NCI-H146 treated with DMSO at 0.1 percent for 48 hours (cell line): ENCODE results near the gene DDX3X.
A peak's percentile ranks its signal among the peaks of the same experiment; 100 is the strongest.
"Not testable (repeated sequence)": the region's sequence is repeated elsewhere in the genome, so short reads cannot be mapped to it uniquely, and the experiment has no call there.

Experiments used
- DNase-seq: peaks from one replicate; lab custom pipeline; 2025; ENCODE audit not compliant: unreplicated experiment; lab: John Stamatoyannopoulos, UW

DDX3X gene

GRCh38 chrX:41369152-41369551, 35.2 kb downstream of the DDX3X start:
- DNase-seq: no peak

DNA sequence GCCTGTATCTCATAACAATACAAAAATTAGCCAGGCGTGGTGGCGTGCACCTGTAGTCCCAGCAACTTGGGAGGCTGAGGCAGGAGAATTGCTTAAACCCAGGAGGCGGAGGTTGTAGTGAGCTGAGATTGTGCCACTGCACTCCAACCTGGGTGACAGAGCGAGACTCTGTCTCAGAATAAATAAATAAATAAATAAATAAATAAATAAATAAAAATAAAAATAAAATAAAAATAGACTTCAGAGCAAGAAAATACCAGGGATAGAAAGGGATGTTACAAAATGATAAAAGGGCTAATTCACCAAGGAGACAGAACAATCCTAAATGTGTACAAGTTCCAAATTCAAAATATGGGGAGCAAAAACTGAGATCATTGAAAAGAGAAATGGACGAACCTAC, 37.6 kb downstream of the DDX3X start:
- not testable (repeated sequence) for DNase-seq

GRCh38 chrX:41373989-41374606, 40.1 kb downstream of the DDX3X start:
- DNase-seq: no peak

GRCh38 chrX:41377624-41378023, 43.7 kb downstream of the DDX3X start:
- no peak for DNase-seq

DNA sequence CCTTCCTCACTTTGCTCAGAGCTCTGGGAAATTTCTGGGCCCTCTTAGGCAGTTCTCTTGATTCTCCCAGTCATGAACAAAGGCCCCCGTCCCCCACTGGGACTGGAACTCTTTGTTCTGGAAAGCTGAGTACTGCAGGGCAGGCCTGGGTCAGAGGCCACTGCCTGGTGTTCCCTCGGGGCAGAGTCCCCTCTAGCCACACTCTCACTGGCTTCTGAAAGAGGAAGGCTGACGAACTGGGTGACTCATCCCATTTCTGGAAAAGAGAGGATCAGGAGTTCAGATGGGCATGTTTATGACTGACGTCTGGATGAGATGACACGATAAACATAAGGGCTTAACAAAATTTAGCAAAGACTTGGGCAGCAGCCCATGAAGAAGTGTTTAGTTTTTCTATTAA, 47.7 kb downstream of the DDX3X start:
- DNase-seq: no peak

DNA sequence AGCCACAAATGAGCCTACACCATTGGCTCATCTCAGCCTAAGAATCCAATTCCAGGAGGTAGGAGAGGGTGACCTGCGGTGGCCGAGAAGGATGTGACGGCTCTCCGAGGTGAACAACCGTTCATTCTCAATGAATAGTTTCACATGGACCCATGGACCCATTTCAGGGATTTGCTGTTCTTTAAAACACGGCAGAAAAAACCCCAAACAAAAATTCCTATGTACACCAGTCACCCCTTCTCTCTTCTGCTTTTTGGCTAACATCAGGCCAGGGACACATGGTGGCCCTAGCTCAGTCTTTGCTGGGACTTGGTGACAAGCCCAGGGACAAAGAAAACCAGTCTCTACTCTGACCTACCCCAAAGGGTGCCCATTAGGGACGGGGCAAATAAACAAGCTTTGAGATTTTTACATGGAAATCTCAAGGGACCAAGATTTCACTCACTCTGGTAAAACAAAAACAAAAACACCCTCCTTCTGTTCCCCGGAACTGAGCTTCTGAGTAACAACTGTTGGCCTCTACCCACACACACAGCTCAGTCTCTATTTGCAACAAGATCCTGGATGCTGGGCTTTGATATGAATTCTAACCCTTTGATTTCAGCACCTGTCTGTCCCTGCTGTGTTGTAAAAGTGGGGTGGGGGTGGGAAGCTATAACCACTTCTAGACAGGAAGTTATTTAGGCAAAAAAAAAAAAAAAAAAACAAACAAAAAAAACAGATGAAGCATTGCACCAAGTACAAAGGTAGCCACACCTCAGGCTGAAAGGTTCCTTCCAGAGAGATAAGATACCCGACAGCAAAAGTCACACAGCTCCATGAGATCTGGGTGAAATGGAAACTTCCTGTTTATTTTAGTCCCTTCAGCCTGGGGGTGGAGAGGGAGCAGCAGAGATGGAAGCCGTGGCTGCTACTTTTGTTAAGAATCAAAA, 49.0 kb downstream of the DDX3X start:
- peak; percentile 54 for DNase-seq

DNA sequence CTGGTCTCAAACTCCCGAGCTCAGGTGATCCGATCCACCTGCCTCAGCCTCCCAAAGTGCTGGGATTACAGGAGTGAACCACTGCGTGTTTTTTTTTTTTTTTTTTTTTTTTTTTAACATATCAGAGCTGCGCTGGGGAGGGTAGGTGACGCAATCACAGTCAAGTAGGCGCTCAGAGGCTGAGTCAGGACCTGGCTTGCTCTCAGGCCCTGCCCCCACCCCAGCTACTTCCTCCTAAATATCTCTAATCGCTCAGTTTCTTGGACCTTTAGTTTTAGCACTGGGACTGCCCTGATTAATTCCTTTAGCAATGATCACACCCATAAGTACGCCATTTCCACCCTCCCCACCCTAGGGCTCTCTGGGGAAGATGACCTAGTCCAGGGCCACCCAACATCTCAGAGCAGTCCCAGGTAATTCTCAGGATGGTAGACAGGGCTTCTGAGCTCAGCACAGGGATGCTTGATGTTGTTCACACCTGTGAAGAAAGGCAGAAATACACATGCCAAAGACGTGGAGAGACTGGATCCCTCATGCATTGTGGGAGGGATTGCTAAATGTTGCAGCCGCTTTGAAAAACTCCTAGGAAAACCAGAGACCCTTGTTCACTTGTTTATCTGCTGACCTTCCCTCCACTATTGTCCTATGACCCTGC, 50.2 kb downstream of the DDX3X start:
- DNase-seq: no peak

- no peak for DNase-seq
These were observed 52.4 kb downstream of the DDX3X start for GRCh38 chrX:41386222-41386990.

- DNase-seq: no peak
These were observed 54.6 kb downstream of the DDX3X start for GRCh38 chrX:41388543-41388942.

- no peak for DNase-seq
These were observed 55.4 kb downstream of the DDX3X start for GRCh38 chrX:41389311-41389888.

DNA sequence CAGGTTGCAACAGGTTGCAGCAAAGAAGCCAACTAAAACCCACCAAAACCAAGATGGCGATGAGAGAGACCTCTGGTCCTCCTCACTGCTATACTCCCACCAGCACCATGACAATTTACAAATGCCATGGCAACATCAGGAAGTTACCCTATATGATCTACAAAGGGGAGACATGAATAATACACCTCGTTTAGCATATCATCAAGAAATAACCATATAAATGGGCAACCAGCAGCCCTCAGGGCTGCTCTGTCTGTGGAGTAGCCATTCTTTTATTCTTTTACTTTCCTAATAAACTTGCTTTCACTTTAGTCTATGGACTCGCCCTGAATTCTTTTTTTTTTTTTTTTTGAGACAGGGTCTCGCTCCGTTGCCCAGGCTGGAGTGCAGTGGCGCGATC, 56.6 kb downstream of the DDX3X start:
- DNase-seq: not testable (repeated sequence)

DNA sequence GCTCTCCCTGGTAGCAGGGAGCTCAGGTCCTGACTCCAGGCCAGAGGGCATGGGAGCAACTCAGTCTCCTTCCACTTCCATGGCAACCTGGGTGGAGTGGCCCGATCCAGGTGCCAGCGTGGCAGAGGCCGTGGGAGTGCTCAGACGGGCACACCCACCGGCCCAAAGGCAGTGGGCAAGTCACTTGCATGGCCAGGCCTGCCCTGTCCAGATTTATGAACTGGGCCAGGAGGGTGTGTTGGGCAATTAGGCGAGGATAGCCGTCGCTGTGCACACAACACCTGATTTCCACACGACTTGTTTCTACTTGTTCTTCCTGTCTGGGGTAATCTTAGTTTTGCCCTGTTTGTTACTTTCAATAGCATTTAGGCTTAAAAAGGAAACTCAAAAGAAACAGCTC, 57.6 kb downstream of the DDX3X start:
- DNase-seq: no peak

- DNase-seq: no peak
These were observed 60.3 kb downstream of the DDX3X start for GRCh38 chrX:41394293-41394692.

DNA sequence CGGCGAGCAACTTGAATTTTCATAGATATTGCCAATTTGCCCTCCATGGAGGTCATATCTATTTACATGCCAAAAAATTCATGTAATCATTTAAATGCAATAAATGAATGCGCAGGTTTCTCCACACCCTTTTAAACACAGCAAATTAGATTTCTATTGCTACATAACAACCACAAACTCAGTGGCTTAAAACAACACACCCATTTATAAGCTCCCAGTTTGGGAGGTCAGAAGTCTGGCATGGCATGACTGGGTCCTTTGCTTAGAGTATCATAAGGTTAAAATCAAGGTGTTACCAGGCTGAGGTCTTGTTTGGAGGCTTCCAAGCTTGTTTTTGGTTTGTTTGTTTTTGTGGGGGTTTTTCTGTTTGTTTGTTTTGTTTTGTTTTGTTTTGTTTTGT, 63.3 kb downstream of the DDX3X start:
- DNase-seq: no peak

DNA sequence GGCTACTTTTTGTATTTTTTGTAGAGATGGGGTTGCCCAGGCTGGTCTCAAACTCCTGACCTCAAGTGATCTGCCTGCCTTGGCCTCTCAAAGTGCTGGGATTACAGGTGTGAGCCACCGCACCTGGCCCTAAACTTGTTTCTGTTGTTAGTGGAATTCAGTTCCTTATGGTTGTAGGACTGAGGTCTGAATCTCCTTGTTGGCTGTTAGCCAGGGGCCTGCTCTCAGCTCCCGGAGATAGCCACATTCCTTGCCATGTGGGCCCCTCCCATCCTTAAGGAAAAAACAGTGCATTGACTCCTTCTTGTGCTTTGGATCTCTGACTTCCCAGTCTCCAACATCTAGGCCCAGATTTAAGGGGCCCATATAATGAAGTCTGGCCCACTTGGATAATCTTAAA, 63.8 kb downstream of the DDX3X start:
- no peak for DNase-seq

DNA sequence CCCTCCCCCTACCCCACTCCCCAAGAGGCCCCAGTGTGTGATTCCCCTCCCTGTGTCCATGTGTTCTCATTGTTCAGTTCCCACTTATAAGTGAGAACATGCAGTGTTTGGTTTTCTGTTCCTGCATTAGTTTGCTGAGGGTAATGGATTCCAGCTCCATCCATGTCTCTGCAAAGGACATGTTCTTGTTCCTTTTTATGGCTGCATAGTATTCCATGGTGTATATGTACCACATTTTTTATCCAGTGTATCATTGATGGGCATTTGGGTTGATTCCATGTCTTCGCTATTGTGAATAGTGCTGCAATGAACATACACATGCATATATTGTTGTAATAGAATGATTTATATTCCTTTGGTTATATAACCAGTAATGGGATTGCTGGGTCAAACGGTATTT, 68.6 kb downstream of the DDX3X start:
- DNase-seq: not testable (repeated sequence)

GRCh38 chrX:41405551-41405950, 71.6 kb downstream of the DDX3X start:
- no peak for DNase-seq

GRCh38 chrX:41406201-41406600, 72.2 kb downstream of the DDX3X start:
- DNase-seq: no peak

DNA sequence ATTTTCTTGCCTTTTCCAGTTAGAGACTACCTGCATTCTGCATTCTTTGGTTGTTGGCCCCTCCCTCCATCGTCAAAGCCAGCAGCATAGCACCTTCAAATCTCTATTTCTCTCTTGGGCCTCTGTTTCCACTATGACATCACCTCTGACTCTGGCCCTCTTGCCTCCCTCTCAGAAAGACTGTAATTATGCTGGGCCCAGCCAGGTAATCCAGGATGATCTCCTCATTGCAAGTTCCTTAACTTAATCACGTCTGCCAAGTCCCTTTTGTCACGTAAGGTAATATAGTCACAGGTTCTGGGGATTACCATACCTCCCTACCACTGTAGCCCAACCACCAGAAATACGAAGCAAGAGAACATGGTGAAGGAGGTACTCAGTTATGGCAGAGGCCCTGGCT, 73.9 kb downstream of the DDX3X start:
- DNase-seq: no peak

- no peak for DNase-seq
These were observed 74.6 kb downstream of the DDX3X start for GRCh38 chrX:41408576-41408975.

GRCh38 chrX:41409006-41409405, 75.0 kb downstream of the DDX3X start:
- no peak for DNase-seq
